Calu3 (cell line): ENCODE results near the gene CAMK1D. TPM values are rescaled to one million over a fixed set of nuclear protein-coding genes. Genes with fewer than 3 reads are reported as not detected.

Experiments used
- BruUV-seq: library from RNA; stranded (reverse); fragments of 400-500 nt; replicated peaks from 2 replicates; lab custom pipeline; 2021; lab: Mats Ljungman, UMichigan
- CTCF ChIA-PET: fragments of 300-600 bp; sonication (Branson Sonifier 250); formaldehyde crosslinking; loops from one replicate; lab custom pipeline; 2022; ENCODE audit warnings: antibody characterized with exemption; lab: Charles Lee
- DNase-seq: peaks from one replicate; pipeline ENCODE4 v3.0.0; 2022
- H3K27ac Mint-ChIP-seq: one replicate; pipeline ENCODE4 v1.8.0; 2022; ENCODE audit warnings: mixed read lengths; ENCODE audit not compliant: unreplicated experiment
- H3K27me3 Mint-ChIP-seq: one replicate; pipeline ENCODE4 v1.8.0; 2022; ENCODE audit warnings: mixed read lengths; ENCODE audit not compliant: unreplicated experiment
- H3K36me3 Mint-ChIP-seq: one replicate; pipeline ENCODE4 v1.8.0; 2022; ENCODE audit warnings: mild to moderate bottlenecking, moderate library complexity, mixed read lengths; ENCODE audit not compliant: insufficient read depth, unreplicated experiment
- H3K4me1 Mint-ChIP-seq: one replicate; pipeline ENCODE4 v1.8.0; 2022; ENCODE audit warnings: mild to moderate bottlenecking, low read depth, mixed read lengths; ENCODE audit not compliant: unreplicated experiment
- H3K4me3 Mint-ChIP-seq: one replicate; pipeline ENCODE4 v1.8.0; 2022; ENCODE audit warnings: mild to moderate bottlenecking, low read depth, moderate library complexity, mixed read lengths; ENCODE audit not compliant: unreplicated experiment
- H3K9me3 Mint-ChIP-seq: one replicate; pipeline ENCODE4 v1.8.0; 2022; ENCODE audit warnings: low read depth, mixed read lengths; ENCODE audit not compliant: unreplicated experiment
- CTCF ChIP-seq: fragments of 200-600 bp; IDR thresholded peaks from one replicate; pipeline ENCODE4 v1.8.0; 2022; ENCODE audit warnings: antibody characterized with exemption; ENCODE audit not compliant: unreplicated experiment
- intact Hi-C: fragments of 100-400 bp; cut with micrococcal nuclease; formaldehyde crosslinking; loops from one replicate; pipeline ENCODE4 v1.10.0; 2022; ENCODE audit not compliant: unreplicated experiment
- total RNA-seq: library from RNA; stranded (reverse); gene quantifications from 2 replicates; pipeline ENCODE4 v1.2.3, GENCODE V29; 2022

CAMK1D gene
- total RNA-seq, 1 experiment from 2014 or later = 2.6 TPM

GRCh38 chr10:12842310-12842709 lies 493.0 kb downstream of the CAMK1D start:
- Mint-ChIP-seq H3K27ac (no peak overlapping the region), H3K4me3 (no peak overlapping the region), H3K9me3 (no peaks in the 10 kb centered on the region), H3K27me3 (peaks cover 78% of the 10 kb centered on the region), H3K36me3 (no peaks in the 10 kb centered on the region), H3K4me1 (peaks cover 9% of the 10 kb centered on the region)
- no peak for TF ChIP-seq CTCF
- DNase-seq = no peak
- intact Hi-C loops = loop anchor here (10.0 kb wide), 1 partner anchor 58 kb away; no protein-coding TSS in a partner anchor
- CTCF ChIA-PET = no interaction called here
- no TSS peak for BruUV-seq

- no peak overlapping the region for H3K4me3 Mint-ChIP-seq
- H3K27ac Mint-ChIP-seq = no peak overlapping the region
- no peaks in the 10 kb centered on the region for H3K9me3 Mint-ChIP-seq
- H3K36me3 Mint-ChIP-seq = no peaks in the 10 kb centered on the region
- H3K27me3 Mint-ChIP-seq = peaks cover 71% of the 10 kb centered on the region
- CTCF ChIA-PET = no interaction called here
- no TSS peak for BruUV-seq
- peaks cover 9% of the 10 kb centered on the region for H3K4me1 Mint-ChIP-seq
- intact Hi-C loops = loop anchor here (10.0 kb wide), 1 partner anchor 59 kb away; no protein-coding TSS in a partner anchor
- no peak for TF ChIP-seq CTCF
- no peak for DNase-seq
These were observed 494.1 kb downstream of the CAMK1D start for GRCh38 chr10:12843296-12843945.

GRCh38 chr10:12844811-12845483 lies 495.6 kb downstream of the CAMK1D start:
- Mint-ChIP-seq H3K4me3 (no peak overlapping the region), H3K27ac (no peak overlapping the region), H3K27me3 (peaks cover 57% of the 10 kb centered on the region), H3K36me3 (no peaks in the 10 kb centered on the region), H3K9me3 (no peaks in the 10 kb centered on the region), H3K4me1 (peaks cover 9% of the 10 kb centered on the region)
- intact Hi-C loops = loop anchor here (5.0 to 10.0 kb wide), 2 partner anchors 60 to 123 kb away; no protein-coding TSS in a partner anchor
- no TSS peak for BruUV-seq
- CTCF ChIA-PET = interaction anchor here (1.0 kb wide), 1 partner anchor 11 kb away, joined by 10 read pairs; no protein-coding TSS in a partner anchor
- peak; percentile 11 for DNase-seq
- TF ChIP-seq CTCF = no peak

GRCh38 chr10:12846718-12847117 lies 497.4 kb downstream of the CAMK1D start:
- H3K4me1 Mint-ChIP-seq = peaks cover 9% of the 10 kb centered on the region
- H3K36me3 Mint-ChIP-seq = no peaks in the 10 kb centered on the region
- intact Hi-C loops = loop anchor here (5.0 to 10.0 kb wide), 2 partner anchors 62 to 124 kb away; no protein-coding TSS in a partner anchor
- no TSS peak for BruUV-seq
- no peak for TF ChIP-seq CTCF
- H3K27ac Mint-ChIP-seq = no peak overlapping the region
- no peak overlapping the region for H3K4me3 Mint-ChIP-seq
- H3K9me3 Mint-ChIP-seq = no peaks in the 10 kb centered on the region
- CTCF ChIA-PET = interaction anchor here (0.6 kb wide), 1 partner anchor 41 kb away, joined by 3 read pairs; no protein-coding TSS in a partner anchor
- no peak for DNase-seq
- H3K27me3 Mint-ChIP-seq = peaks cover 39% of the 10 kb centered on the region
